C1 segment of cervical spinal cord (tissue), 14 donors: Measurements from ENCODE around the gene APOBEC3B.
"Not testable (repeated sequence)": the region's sequence is repeated elsewhere in the genome, so short reads cannot be mapped to it uniquely, and the experiment has no call there.

Source experiments
- DNase-seq, 14 donors: peaks; one replicate each; lab custom pipeline; 2025; lab: John Stamatoyannopoulos, UW

APOBEC3B gene

GRCh38 chr22:39028281-39028680, 46.1 kb downstream of the APOBEC3B start:
- DNase-seq, result no peak

- DNase-seq, result no peak
Observed at GRCh38 chr22:39029227-39029626, 47.1 kb downstream of the APOBEC3B start.

DNA sequence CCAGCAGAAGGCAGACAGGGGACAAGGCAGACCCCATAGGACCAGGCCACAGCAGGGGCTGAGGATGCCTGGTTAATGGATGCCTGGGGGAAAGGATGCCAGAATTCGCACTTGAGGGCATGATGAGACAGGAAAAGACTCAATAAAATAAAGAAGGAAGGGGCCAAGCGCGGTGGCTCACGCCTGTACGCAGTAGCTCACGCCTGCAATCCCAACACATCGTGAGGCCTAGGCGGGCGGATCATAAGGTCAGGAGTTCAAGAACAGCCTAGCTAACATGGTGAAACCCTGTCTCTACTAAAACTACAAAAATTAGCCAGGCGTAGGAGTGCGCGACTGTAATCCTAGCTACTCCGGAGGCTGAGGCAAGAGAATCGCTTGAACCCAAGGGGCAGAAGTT, 48.6 kb downstream of the APOBEC3B start:
- no peak for DNase-seq

DNA sequence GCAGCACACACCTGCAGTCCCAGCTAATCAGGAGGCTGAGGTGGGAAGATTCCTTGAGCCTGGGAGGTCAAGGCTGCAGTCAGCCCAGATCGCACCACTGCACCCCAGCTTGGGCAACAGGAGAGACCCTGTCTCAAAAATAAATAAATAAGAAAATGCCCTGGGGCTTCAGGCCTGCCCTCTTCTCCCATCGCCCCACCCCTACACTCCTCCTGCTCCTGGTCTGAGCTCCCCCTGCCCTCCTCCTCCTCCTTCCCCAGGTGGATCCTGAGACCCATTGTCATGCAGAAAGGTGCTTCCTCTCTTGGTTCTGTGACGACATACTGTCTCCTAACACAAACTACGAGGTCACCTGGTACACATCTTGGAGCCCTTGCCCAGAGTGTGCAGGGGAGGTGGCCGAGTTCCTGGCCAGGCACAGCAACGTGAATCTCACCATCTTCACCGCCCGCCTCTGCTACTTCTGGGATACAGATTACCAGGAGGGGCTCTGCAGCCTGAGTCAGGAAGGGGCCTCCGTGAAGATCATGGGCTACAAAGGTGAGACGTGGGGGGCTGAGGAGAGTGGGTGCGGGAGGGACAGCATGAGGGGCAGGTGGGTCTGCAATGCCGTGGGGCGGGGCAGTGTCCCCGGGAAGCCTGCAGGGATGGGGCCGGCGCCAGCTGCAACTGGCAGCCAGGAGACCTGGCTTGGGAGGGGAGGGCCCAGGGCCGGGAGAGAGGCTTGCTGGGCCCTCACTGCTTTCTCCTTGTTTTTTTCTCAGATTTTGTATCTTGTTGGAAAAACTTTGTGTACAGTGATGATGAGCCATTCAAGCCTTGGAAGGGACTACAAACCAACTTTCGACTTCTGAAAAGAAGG, 49.5 kb downstream of the APOBEC3B start:
- not testable (repeated sequence) for DNase-seq

DNA sequence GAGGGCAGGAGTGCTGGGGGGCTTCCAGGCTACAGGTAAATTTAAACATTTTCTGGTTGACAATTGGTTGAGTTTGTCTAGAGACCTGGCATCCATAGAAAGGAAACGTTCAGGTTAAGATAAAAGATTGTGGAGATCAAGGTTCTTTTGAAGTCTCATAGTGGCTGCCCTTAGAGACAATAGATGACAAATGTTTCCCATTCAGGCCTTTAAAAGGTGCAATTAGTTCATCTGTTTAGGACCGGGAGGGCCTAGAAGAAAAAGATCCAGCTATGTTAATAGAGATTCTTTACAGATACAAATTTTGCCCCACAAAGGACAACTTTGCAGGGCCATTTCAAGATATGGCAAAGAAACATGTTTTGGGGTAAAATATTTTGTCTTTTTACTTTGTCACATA, 54.9 kb downstream of the APOBEC3B start:
- not testable (repeated sequence) for DNase-seq

DNA sequence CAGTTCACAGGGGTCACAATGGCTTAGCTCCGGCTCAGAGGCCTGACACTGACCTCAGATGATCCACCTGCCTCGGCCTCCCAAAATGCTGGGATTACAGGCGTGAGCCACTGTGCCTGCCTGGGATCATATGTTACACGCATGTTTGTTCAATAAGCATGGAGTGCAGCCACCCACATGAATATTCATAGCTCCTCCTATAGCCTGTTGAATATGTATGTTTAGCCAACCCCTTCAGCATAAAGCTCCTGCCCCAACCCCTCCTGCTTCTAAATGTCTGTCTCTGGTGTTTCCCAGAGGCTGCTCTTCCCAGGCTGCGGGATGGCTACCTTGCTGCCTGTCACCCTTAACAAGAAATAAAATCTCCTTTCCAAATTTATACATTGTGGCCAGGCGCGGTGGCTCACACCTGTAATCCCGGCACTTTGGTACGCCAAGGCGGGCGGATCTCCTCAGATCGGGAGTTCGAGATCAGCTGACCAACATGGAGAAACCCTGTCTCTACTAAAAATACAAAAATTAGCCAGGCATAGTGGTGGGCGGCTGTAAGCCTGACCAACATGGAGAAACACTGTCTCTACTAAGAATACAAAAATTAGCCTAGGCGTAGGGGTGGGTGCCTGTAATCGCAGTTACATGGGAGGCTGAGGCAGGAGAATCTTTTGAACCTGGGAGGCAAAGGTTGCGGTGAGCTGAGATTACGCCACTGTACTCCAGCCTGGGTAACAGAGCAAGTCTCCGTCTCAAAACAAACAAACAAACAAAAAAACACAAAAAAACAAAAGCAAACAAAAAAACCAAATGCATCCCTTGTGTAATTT, 57.4 kb downstream of the APOBEC3B start:
- DNase-seq, result no peak

DNA sequence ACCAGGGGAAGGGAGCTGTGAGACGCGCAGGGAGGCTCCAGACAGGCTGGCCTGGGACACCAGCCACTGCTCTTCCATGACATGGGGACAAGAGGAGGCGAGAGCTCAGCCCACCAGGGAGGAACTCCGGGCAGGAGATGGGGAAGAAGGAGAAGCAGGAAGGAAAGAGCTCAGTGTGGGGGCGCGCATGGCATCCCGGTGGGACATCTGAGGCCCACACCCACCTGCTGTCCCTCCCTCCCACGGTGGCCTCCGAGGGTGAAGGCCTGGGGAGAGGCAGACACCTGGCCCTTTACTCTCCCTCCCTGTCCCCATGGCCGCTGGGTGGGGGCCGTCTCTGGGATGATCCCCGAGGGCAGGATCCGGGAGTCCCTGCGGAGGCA, 58.0 kb downstream of the APOBEC3B start:
- not testable (repeated sequence) for DNase-seq

DNA sequence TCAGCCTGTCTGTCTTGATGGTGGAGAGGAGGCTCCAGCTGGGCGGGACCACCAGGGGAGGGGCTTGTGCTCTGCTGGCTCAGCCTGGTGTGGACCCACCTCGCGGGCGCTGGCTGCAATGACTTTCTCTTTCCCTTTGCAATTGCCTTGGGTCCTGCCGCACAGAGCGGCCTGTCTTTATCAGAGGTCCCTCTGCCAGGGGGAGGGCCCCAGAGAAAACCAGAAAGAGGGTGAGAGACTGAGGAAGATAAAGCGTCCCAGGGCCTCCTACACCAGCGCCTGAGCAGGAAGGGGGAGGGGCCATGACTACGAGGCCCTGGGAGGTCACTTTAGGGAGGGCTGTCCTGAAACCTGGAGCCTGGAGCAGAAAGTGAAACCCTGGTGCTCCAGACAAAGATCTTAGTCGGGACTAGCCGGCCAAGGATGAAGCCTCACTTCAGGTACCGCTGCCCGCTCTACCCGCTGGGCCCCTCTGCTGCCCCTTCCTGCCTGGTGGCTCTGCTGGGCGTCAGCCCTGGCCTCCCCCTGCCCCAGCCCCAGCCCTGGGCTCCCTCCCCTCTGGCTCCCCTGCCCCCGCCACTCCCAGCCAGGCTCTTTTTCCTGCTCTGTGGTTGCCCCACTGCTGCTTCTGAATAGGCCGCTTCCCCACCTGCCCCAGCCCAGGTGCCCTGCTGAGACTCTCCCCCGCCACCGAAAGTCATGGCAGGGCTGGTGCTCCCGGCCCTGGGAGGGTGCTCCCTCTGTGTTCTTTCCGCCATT, 58.6 kb downstream of the APOBEC3B start, which contains the start of gene APOBEC3F:
Gene APOBEC3F (plus strand): TSS at position 327 of the 759 bp plus-strand sequence. CDS start 97 bp downstream, at position 424.
- peak in 3 of 14 donors; percentile 7 to 57 (median 17) for DNase-seq

- DNase-seq, result no peak
Observed at GRCh38 chr22:39041908-39042307, 59.8 kb downstream of the APOBEC3B start.
